Gastroesophageal sphincter (tissue), 4 donors: ENCODE measurements around the gene CACNA1E. TPM values are rescaled to one million over a fixed set of nuclear protein-coding genes. Genes with fewer than 3 reads are reported as not detected.

Experiments
- ATAC-seq: fragments of 150-250 bp; one replicate; pipeline ENCODE4 v1.9.1; 2016; ENCODE audit warnings: mild to moderate bottlenecking, moderate library complexity
- H3K27ac ChIP-seq, 4 donors: fragments of 200-600 bp; sonication (generic) in 3 of 4; 1 replicate in 3 of 4; 2 replicates in 1 of 4; pipeline ENCODE4 v1.5.1; 2016 to 2019
- H3K27me3 ChIP-seq: fragments of 200-600 bp; sonication (generic); one replicate; pipeline ENCODE4 v1.5.1; 2019
- H3K36me3 ChIP-seq, 2 donors: fragments of 200-600 bp; sonication (generic); one replicate each; pipeline ENCODE4 v1.5.1; 2019; ENCODE audit warnings: control low read depth in 1 of 2
- H3K4me1 ChIP-seq, 3 donors: fragments of 200-600 bp; sonication (generic); 1 replicate in 2 of 3; 2 replicates in 1 of 3; pipeline ENCODE4 v1.5.1; 2016 to 2019; ENCODE audit warnings: control low read depth in 2 of 3
- H3K4me3 ChIP-seq, 2 donors: fragments of 200-600 bp; sonication (generic); one replicate each; pipeline ENCODE4 v1.5.1; 2019; ENCODE audit warnings: mild to moderate bottlenecking in 1 of 2, moderate library complexity in 1 of 2
- H3K9me3 ChIP-seq, 3 donors: fragments of 200-600 bp; sonication (generic); one replicate each; pipeline ENCODE4 v1.5.1; 2017 to 2019; ENCODE audit warnings: control low read depth in 2 of 3
- CTCF ChIP-seq, 4 experiments: fragments of 200-600 bp in 2 of 4; fragments of 450-650 bp in 2 of 4; sonication (generic) in 1 of 4; IDR thresholded peaks; one replicate each; pipeline ENCODE4 v1.5.1; 2017 to 2019; ENCODE audit warnings: antibody characterized with exemption in 4 of 4, mild to moderate bottlenecking in 2 of 4, moderate library complexity in 2 of 4
- EP300 ChIP-seq: sonication (generic); formaldehyde crosslinking; IDR thresholded peaks from one replicate; pipeline ENCODE4 v1.6.1; 2017; ENCODE audit warnings: antibody characterized with exemption, mild to moderate bottlenecking
- POLR2A ChIP-seq, 2 donors: fragments of 450-650 bp; IDR thresholded peaks; one replicate each; pipeline ENCODE4 v1.6.1; 2017; ENCODE audit warnings: antibody characterized with exemption in 2 of 2, mild to moderate bottlenecking in 2 of 2, moderate library complexity in 1 of 2
- POLR2AphosphoS5 ChIP-seq: sonication (generic); formaldehyde crosslinking; IDR thresholded peaks from one replicate; pipeline ENCODE4 v1.6.1; 2017; ENCODE audit warnings: antibody characterized with exemption
- WGBS, 2 donors: methylation state at CpG; one replicate each; pipeline ENCODE4 v1.1.5; 2018; ENCODE audit warnings: low coverage in 1 of 2; 5-methylcytosine and 5-hydroxymethylcytosine counted together
- total RNA-seq, 4 donors: library from RNA; depleted of rRNA; stranded (reverse); fragments of >200 nt; gene quantifications; one replicate each; pipeline ENCODE4 v1.1.0, GENCODE V29; 2016

CACNA1E gene
- total RNA-seq, 4 donors from 2014 or later: 0.13 to 0.23 (median 0.16) TPM

- Histone ChIP-seq H3K4me3 (no peak overlapping the region), H3K27me3 (no peaks in the 10 kb centered on the region), H3K27ac (no peak overlapping the region), H3K36me3 (no peaks in the 10 kb centered on the region), H3K4me1 (no peaks in the 10 kb centered on the region), H3K9me3 (no peaks in the 10 kb centered on the region)
- no peak for TF ChIP-seq POLR2A (IDR thresholded peaks at IDR 0.05)
- TF ChIP-seq POLR2AphosphoS5: no peak
- TF ChIP-seq EP300: no peak
- no peak for TF ChIP-seq CTCF (IDR thresholded peaks at IDR 0.05)
- ATAC-seq: no peak
- WGBS, 2 donors: 34 to 68% methylated on average over 2 to 3 of the region's 4 CpGs
Measured at GRCh38 chr1:181778640-181779260, 295.4 kb downstream of the CACNA1E start.

GRCh38 chr1:181779343-181779742 lies 296.0 kb downstream of the CACNA1E start:
- TF ChIP-seq POLR2AphosphoS5 (no peak), CTCF (IDR thresholded peaks at IDR 0.05) (no peak), POLR2A (IDR thresholded peaks at IDR 0.05) (no peak), EP300 (no peak)
- WGBS, 2 donors: 74 to 100% methylated on average over 4 to 5 of the region's 6 CpGs
- no peak for ATAC-seq
- H3K9me3 ChIP-seq: no peaks in the 10 kb centered on the region
- no peak overlapping the region for H3K4me3 ChIP-seq
- H3K4me1 ChIP-seq: no peaks in the 10 kb centered on the region
- no peaks in the 10 kb centered on the region for H3K27me3 ChIP-seq
- no peaks in the 10 kb centered on the region for H3K36me3 ChIP-seq
- H3K27ac ChIP-seq: no peak overlapping the region

GRCh38 chr1:181783208-181783607 lies 299.9 kb downstream of the CACNA1E start:
- Histone ChIP-seq H3K4me3 (no peak overlapping the region), H3K4me1 (no peaks in the 10 kb centered on the region), H3K36me3 (no peaks in the 10 kb centered on the region), H3K27me3 (no peaks in the 10 kb centered on the region), H3K27ac (no peak overlapping the region), H3K9me3 (no peaks in the 10 kb centered on the region)
- no peak for ATAC-seq
- TF ChIP-seq POLR2AphosphoS5 (no peak), CTCF (IDR thresholded peaks at IDR 0.05) (no peak), EP300 (no peak), POLR2A (IDR thresholded peaks at IDR 0.05) (no peak)
- WGBS, 2 donors: 42 to 73% methylated on average over 2 of the region's 2 CpGs

- Histone ChIP-seq H3K36me3 (no peaks in the 10 kb centered on the region), H3K4me3 (no peak overlapping the region), H3K27me3 (no peaks in the 10 kb centered on the region), H3K4me1 (no peaks in the 10 kb centered on the region), H3K9me3 (no peaks in the 10 kb centered on the region), H3K27ac (no peak overlapping the region)
- WGBS, 2 donors: 20 to 52% methylated on average over 1 to 3 of the region's 3 CpGs
- TF ChIP-seq POLR2AphosphoS5 (no peak), CTCF (IDR thresholded peaks at IDR 0.05) (no peak), POLR2A (IDR thresholded peaks at IDR 0.05) (no peak), EP300 (no peak)
- ATAC-seq: no peak
Measured at GRCh38 chr1:181784039-181784683, 300.8 kb downstream of the CACNA1E start.

- H3K4me3 ChIP-seq: no peak overlapping the region
- no peaks in the 10 kb centered on the region for H3K4me1 ChIP-seq
- no peak for TF ChIP-seq POLR2A (IDR thresholded peaks at IDR 0.05)
- no peak for TF ChIP-seq EP300
- TF ChIP-seq CTCF (IDR thresholded peaks at IDR 0.05): no peak
- TF ChIP-seq POLR2AphosphoS5: no peak
- 68 to 83% methylated on average over 2 of the region's 2 CpGs for WGBS, 2 donors
- H3K27me3 ChIP-seq: no peaks in the 10 kb centered on the region
- H3K9me3 ChIP-seq: no peaks in the 10 kb centered on the region
- H3K36me3 ChIP-seq: no peaks in the 10 kb centered on the region
- H3K27ac ChIP-seq: no peak overlapping the region
- no peak for ATAC-seq
Measured at GRCh38 chr1:181789395-181789794, 306.1 kb downstream of the CACNA1E start.
